ENCODE data around the gene ANKRD31. TPM values are rescaled to one million over a fixed set of nuclear protein-coding genes. Genes with fewer than 3 reads are reported as not detected.
"Not testable (repeated sequence)": the region's sequence is repeated elsewhere in the genome, so short reads cannot be mapped to it uniquely, and the experiment has no call there.

The ANKRD31 gene, protein sequence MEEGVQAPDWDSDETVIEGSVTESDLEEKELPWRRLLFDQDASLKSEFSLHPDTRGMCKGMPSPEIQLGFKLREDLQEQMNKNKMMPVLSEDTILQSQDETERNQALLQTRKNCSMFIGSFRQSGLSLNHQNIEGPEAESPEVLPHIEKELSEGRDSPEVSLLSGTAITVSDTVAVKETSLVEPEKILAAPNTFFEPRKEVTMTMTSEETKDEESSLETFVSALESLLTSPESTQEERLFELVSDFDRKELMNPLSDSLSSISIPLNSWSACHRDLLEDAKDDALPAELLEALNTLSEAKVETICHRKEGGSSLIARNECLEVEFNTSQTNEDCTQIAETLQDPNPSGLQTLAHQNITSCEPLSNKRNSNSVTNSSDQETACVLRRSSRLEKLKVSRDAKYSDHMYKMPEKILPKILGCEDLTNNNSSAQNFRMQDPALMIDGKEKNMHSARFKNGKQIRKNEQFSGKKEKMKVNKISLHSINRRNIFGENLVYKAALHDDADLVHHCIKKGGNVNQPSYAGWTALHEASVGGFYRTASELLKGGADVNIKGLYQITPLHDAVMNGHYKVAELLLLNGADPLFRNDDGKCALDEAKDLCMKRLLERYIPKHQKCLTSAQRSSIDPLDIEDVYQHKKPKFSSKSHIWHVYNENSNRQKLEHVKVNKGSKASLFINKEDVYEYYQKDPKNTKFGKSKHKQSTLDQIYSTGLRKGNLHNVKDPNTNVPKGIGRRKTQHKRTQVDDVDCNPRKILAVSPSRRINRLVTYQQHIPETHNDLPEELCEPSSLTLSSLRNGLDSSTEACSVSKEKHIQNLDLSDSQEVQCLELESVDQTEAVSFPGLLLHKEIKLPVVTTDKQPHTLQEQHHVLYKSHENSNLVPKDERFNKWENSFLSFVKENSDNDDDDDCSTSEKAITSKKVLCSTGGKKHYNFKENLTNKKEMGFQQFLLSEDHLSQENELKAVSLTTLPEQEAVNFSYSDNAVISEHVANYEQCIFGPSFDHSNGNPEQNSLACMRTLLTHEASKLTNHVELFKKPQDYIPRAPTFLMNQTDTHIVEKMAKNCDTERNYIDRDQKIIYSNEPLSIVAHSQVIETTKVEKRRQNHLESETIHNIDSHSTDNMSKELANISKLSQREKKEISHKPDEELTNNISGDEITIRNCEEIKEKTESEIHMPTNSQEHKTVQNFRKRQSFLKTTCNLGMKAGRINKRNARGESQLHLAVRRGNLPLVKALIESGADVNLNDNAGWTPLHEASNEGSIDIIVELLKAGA (N-terminal part only)
- total RNA-seq: 1 to 10 TPM; 2.7 to 2.8 TPM
- polyA plus RNA-seq: under 1 TPM; 0.55 to 0.58 (median 0.55) TPM
- total RNA-seq: 5.9 to 12.8 (median 7.2) reads per million in 6 experiments

GRCh38 chr5:75236322-75237316 lies at the start of gene ANKRD31:
TSS of gene ANKRD31 (minus strand) at chr5:75236878. CDS start at chr5:75236686, 192 bp downstream.
- peak within 1 kb of the TSS; percentile 80 to 98 (median 94) for H3K4me3 Mint-ChIP-seq
- ATAC-seq: peak; percentile 93 to 95
- peak; percentile 83 to 95 (median 91) for DNase-seq
- H3K4me1 Mint-ChIP-seq: peaks cover 4 to 24% (median 22%) of the 10 kb centered on the region in 4 donors
- H3K27ac Mint-ChIP-seq: peak within 1 kb of the TSS; percentile 97 to 100 (median 98)
- H3K36me3 Mint-ChIP-seq: no peaks in the 10 kb centered on the region
- POLR2A ChIA-PET: interaction anchor here (0.5 to 3.7 kb wide), 34 partner anchors 9 to 948 kb away, joined by 3 to 201 read pairs (median 4); partner anchors contain the start of genes FAM169A, GCNT4, GFM2 and HMGCR
- no peaks in the 10 kb centered on the region for H3K9me3 Mint-ChIP-seq
- H3K27me3 Mint-ChIP-seq: no peaks in the 10 kb centered on the region

- peaks cover 0 to 14% (median 3%) of the 10 kb centered on the region in 9 donors for H3K9me3 Mint-ChIP-seq
- DNase-seq (no peak), ATAC-seq (no peak)
- POLR2A ChIA-PET: no interaction called here
- H3K36me3 Mint-ChIP-seq: peaks cover 0 to 4% (median 0%) of the 10 kb centered on the region in 3 donors
- no peak overlapping the region for H3K27ac Mint-ChIP-seq
- no peak overlapping the region for H3K4me3 Mint-ChIP-seq
- H3K4me1 Mint-ChIP-seq: no peaks in the 10 kb centered on the region
- H3K27me3 Mint-ChIP-seq: peaks cover 0 to 3% (median 1%) of the 10 kb centered on the region in 5 donors
Measured at GRCh38 chr5:75286211-75286773, 49.6 kb upstream of the ANKRD31 start.

DNA sequence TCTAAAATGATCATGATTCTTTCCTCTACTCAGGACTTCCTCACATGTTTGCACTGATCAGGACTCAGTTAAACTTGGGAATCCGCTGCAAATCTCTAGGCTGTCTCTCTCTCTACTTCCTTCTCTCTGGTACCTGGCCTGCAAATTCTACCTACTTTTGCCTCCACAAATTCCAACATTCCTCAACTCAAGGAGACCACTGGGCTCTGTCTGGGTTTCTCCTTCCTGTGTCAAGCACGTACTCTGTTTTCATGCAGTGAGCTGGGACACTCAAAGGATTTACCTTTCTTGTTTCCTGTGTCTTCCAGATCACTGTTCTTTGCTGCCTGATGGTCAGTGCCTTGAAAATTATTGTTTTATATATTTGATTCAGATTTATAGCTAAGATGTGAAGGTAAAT lies 45.9 kb upstream of the ANKRD31 start:
- no peak overlapping the region for H3K4me3 Mint-ChIP-seq

DNA sequence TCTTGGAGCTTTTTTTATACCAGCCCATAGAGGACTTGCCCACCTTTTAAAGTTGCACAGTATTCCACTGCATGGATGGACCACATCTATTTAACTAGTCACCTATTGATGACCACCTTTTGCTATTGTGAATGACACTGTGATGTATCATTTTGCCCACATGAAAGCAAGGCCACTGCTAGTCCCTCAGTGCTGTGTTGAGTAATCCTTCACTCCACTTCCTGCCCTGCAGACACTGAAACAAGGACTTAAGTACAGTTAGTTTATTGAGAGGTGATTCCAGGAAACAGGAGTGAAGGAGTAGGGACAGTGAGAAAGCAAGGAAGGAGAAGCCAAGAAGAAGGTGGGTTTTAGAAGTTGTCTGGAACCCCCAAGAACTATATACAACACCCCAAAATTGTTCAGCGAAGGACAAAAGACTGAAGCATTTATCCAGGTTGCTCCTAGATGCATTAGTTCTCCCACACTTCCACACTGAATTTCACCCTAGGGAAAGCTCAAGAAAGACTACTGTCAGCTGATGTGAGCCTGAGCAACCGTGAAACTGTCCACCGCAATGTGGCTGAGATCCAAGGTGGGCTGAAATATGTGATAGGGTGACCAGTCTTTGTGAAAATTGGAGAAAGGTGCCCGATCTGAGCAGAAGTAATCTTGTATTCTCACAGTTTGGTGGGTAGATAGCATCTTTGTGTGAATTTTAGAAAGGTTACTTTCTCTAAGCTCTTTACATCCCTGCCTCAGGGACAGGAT lies 45.2 kb upstream of the ANKRD31 start:
- DNase-seq: no peak
- POLR2A ChIA-PET: no interaction called here
- ATAC-seq: no peak
- peaks cover 0 to 2% (median 0%) of the 10 kb centered on the region in 5 donors for H3K27me3 Mint-ChIP-seq
- H3K4me1 Mint-ChIP-seq: peaks cover 0 to 7% (median 2%) of the 10 kb centered on the region in 4 donors
- no peaks in the 10 kb centered on the region for H3K9me3 Mint-ChIP-seq
- H3K4me3 Mint-ChIP-seq: no peak overlapping the region
- H3K36me3 Mint-ChIP-seq: no peaks in the 10 kb centered on the region
- H3K27ac Mint-ChIP-seq: no peak overlapping the region

More for the DNA sequence above, 45.9 kb upstream of the ANKRD31 start:
- ATAC-seq: no peak
- no peaks in the 10 kb centered on the region for H3K36me3 Mint-ChIP-seq
- peaks cover 0 to 7% (median 2%) of the 10 kb centered on the region in 4 donors for H3K4me1 Mint-ChIP-seq
- POLR2A ChIA-PET: no interaction called here
- H3K27ac Mint-ChIP-seq: no peak overlapping the region
- H3K9me3 Mint-ChIP-seq: no peaks in the 10 kb centered on the region
- no peak for DNase-seq
- peaks cover 0 to 2% (median 0%) of the 10 kb centered on the region in 5 donors for H3K27me3 Mint-ChIP-seq

DNA sequence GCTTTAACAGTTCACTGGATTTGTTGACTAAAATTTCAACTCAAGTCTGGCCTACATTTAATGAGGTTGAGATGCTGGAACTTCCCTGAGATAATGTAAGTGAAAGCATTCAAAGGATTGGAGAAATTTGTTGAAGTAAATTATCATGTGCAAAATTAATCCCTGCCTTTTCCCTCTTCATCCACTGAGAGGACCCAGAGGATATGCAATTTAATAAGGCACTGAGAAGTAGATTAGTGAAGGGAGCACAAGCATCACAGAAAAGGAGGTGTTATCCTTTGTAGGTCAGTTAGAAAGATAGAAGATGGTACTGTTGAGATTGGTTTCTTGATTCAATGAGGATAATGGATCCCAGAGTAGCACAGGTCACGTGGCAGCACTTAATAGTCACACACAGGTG lies 42.6 kb upstream of the ANKRD31 start:
- no peak for DNase-seq
- H3K27ac Mint-ChIP-seq: no peak overlapping the region
- H3K27me3 Mint-ChIP-seq: peaks cover 0 to 2% (median 0%) of the 10 kb centered on the region in 5 donors
- no peak for ATAC-seq
- no peak overlapping the region for H3K4me3 Mint-ChIP-seq
- no peaks in the 10 kb centered on the region for H3K9me3 Mint-ChIP-seq
- POLR2A ChIA-PET: no interaction called here
- peaks cover 0 to 7% (median 2%) of the 10 kb centered on the region in 4 donors for H3K4me1 Mint-ChIP-seq
- H3K36me3 Mint-ChIP-seq: no peaks in the 10 kb centered on the region

- H3K4me3 Mint-ChIP-seq: no peak overlapping the region
- H3K9me3 Mint-ChIP-seq: no peaks in the 10 kb centered on the region
- POLR2A ChIA-PET: no interaction called here
- DNase-seq (no peak), ATAC-seq (no peak)
- peak overlapping the region in 1 of 10 donors; percentile 45 for H3K27ac Mint-ChIP-seq
- H3K36me3 Mint-ChIP-seq: no peaks in the 10 kb centered on the region
- H3K27me3 Mint-ChIP-seq: peaks cover 0 to 2% (median 0%) of the 10 kb centered on the region in 5 donors
- peaks cover 0 to 7% (median 2%) of the 10 kb centered on the region in 4 donors for H3K4me1 Mint-ChIP-seq
Measured at GRCh38 chr5:75277463-75277862, 40.8 kb upstream of the ANKRD31 start.

- ATAC-seq: no peak
- no peaks in the 10 kb centered on the region for H3K36me3 Mint-ChIP-seq
- no peak overlapping the region for H3K4me3 Mint-ChIP-seq
- DNase-seq: no peak
- no peaks in the 10 kb centered on the region for H3K9me3 Mint-ChIP-seq
- H3K4me1 Mint-ChIP-seq: peaks cover 0 to 7% (median 2%) of the 10 kb centered on the region in 4 donors
- H3K27ac Mint-ChIP-seq: no peak overlapping the region
- H3K27me3 Mint-ChIP-seq: peaks cover 0 to 2% (median 0%) of the 10 kb centered on the region in 5 donors
- POLR2A ChIA-PET: no interaction called here
Measured at GRCh38 chr5:75275756-75276155, 39.1 kb upstream of the ANKRD31 start.

- no peak for ATAC-seq
- Mint-ChIP-seq H3K4me1 (peaks cover 0 to 7% (median 2%) of the 10 kb centered on the region in 4 donors), H3K36me3 (no peaks in the 10 kb centered on the region), H3K4me3 (no peak overlapping the region), H3K9me3 (no peaks in the 10 kb centered on the region), H3K27me3 (peaks cover 0 to 2% (median 0%) of the 10 kb centered on the region in 5 donors), H3K27ac (no peak overlapping the region)
- POLR2A ChIA-PET: no interaction called here
- no peak for DNase-seq
Measured at GRCh38 chr5:75275147-75275546, 38.5 kb upstream of the ANKRD31 start.

DNA sequence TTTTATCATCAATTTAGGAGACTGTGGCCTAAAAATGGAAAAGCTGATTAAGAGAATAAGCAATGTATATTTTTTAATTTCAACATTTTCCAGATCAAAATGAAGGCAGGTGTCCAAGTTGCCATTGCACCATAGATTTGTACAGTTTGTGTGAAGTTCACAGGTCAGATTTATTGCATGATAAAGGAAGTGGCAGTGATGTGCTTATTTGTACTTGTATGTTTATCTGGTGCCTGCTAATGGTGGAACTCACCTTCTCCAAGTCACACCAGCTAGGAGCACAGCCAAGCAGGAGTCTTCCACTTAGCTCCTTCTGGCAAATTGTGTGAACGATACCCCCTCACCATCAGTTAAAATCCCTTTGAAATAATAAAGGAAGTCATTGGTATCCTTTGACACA lies 37.8 kb upstream of the ANKRD31 start:
- DNase-seq (no peak), ATAC-seq (no peak)
- Mint-ChIP-seq H3K27ac (no peak overlapping the region), H3K4me3 (no peak overlapping the region), H3K9me3 (no peaks in the 10 kb centered on the region), H3K27me3 (peaks cover 0 to 2% (median 0%) of the 10 kb centered on the region in 5 donors), H3K4me1 (peaks cover 0 to 4% (median under 1%) of the 10 kb centered on the region in 4 donors), H3K36me3 (no peaks in the 10 kb centered on the region)
- POLR2A ChIA-PET: no interaction called here

- ATAC-seq, H3K27me3 Mint-ChIP-seq, DNase-seq, H3K4me1 Mint-ChIP-seq, H3K4me3 Mint-ChIP-seq, H3K27ac Mint-ChIP-seq, H3K9me3 Mint-ChIP-seq, H3K36me3 Mint-ChIP-seq, POLR2A ChIA-PET: not testable (repeated sequence)
Measured at GRCh38 chr5:75270605-75271004, 33.9 kb upstream of the ANKRD31 start.
